HEK293 (cell line): Measurements from ENCODE around the gene GRHL3.
A peak's percentile ranks its signal among the peaks of the same experiment; 100 is the strongest.

Source experiments
- CTCF ChIP-seq: fragments of 450-650 bp; formaldehyde crosslinking; IDR thresholded peaks from 2 replicates; pipeline ENCODE4 v1.5.1; 2016; ENCODE audit warnings: missing biosample characterization, missing genetic modification characterization
- HOXA7 ChIP-seq: sonication (generic); formaldehyde crosslinking; IDR thresholded peaks from 2 replicates; pipeline ENCODE4 v1.8.1; 2022; ENCODE audit warnings: missing genetic modification reagents, borderline replicate concordance
- TCF7L2 ChIP-seq: IDR thresholded peaks from 2 replicates; pipeline ENCODE4 v1.6.1; 2011; ENCODE audit warnings: low read depth, mild to moderate bottlenecking, inconsistent platforms, low read length, moderate library complexity, borderline replicate concordance
- ZBTB21 ChIP-seq: fragments of 450-650 bp; formaldehyde crosslinking; IDR thresholded peaks from 2 replicates; pipeline ENCODE4 v1.5.1; 2017; ENCODE audit warnings: missing biosample characterization, missing genetic modification characterization
- ZBTB6 ChIP-seq: fragments of 450-650 bp; formaldehyde crosslinking; IDR thresholded peaks from 2 replicates; pipeline ENCODE4 v1.5.1; 2017; ENCODE audit warnings: missing biosample characterization, missing genetic modification characterization
- ZFP41 ChIP-seq: fragments of 450-650 bp; formaldehyde crosslinking; IDR thresholded peaks from 2 replicates; pipeline ENCODE4 v1.5.1; 2016; ENCODE audit warnings: missing biosample characterization, missing genetic modification characterization, borderline replicate concordance
- ZNF18 ChIP-seq: fragments of 450-650 bp; formaldehyde crosslinking; IDR thresholded peaks from 2 replicates; pipeline ENCODE4 v1.5.1; 2016; ENCODE audit warnings: missing biosample characterization, missing genetic modification characterization
- ZNF335 ChIP-seq: fragments of 450-650 bp; formaldehyde crosslinking; conservative IDR thresholded peaks from 2 replicates; pipeline ENCODE4 v1.5.1; 2016; ENCODE audit warnings: missing biosample characterization, missing genetic modification characterization
- ZNF639 ChIP-seq: fragments of 450-650 bp; formaldehyde crosslinking; IDR thresholded peaks from 2 replicates; pipeline ENCODE4 v1.5.1; 2016; ENCODE audit warnings: missing biosample characterization, missing genetic modification characterization
- ZNF837 ChIP-seq: fragments of 450-650 bp; formaldehyde crosslinking; IDR thresholded peaks from 2 replicates; pipeline ENCODE4 v1.5.1; 2016; ENCODE audit warnings: missing biosample characterization, missing genetic modification characterization
- ZNF843 ChIP-seq: fragments of 450-650 bp; formaldehyde crosslinking; IDR thresholded peaks from 2 replicates; pipeline ENCODE4 v1.5.1; 2016; ENCODE audit warnings: missing biosample characterization, missing genetic modification characterization

- TF ChIP-seq CTCF (tag by site-specific recombination), result no peak
- TF ChIP-seq ZNF335 (tag by site-specific recombination), result no peak
- TF ChIP-seq ZNF639 (tag by site-specific recombination), result peak; percentile 86
- peak; percentile 81; the same call in 1 of the 2 replicates for TF ChIP-seq ZNF843
- no peak for TF ChIP-seq ZNF837 (tag by site-specific recombination)
- TF ChIP-seq HOXA7 (CRISPR knock-in tag), result no peak
- TF ChIP-seq ZFP41, result no peak
- peak; percentile 63 for TF ChIP-seq ZNF18
- 0 out of 2 replicates have a peak, but pooled peaks have one; percentile 20 for TF ChIP-seq ZBTB21 (tag by site-specific recombination)
- no peak for TF ChIP-seq TCF7L2
- no peak for TF ChIP-seq ZBTB6
Measured at GRCh38 chr1:24289937-24290595, 29.1 kb upstream of the GRHL3 start.
